Lower leg skin (tissue), 4 donors: ENCODE measurements around the gene PCDH11X. TPM values are rescaled to one million over a fixed set of nuclear protein-coding genes. Genes with fewer than 3 reads are reported as not detected.
"Not testable (repeated sequence)": the region's sequence is repeated elsewhere in the genome, so short reads cannot be mapped to it uniquely, and the experiment has no call there.

ENCODE experiments used
- DNase-seq, 2 donors: peaks; one replicate each; pipeline ENCODE4 v3.0.0-alpha.2; 2019; ENCODE audit warnings: low spot score in 2 of 2
- H3K4me3 ChIP-seq: fragments of 200-600 bp; sonication (generic); 2 replicates; pipeline ENCODE4 v1.5.1; 2017; ENCODE audit warnings: mild to moderate bottlenecking, low read depth; ENCODE audit not compliant: poor library complexity, severe bottlenecking
- WGBS, 2 donors: methylation state at CpG; one replicate each; pipeline ENCODE4 v1.1.5; 2018; 5-methylcytosine and 5-hydroxymethylcytosine counted together
- intact Hi-C: fragments of 100-400 bp; cut with DNase I; formaldehyde crosslinking; loops from one replicate; pipeline ENCODE4 v1.15.0; 2023; ENCODE audit warnings: low total_unique reads
- total RNA-seq, 4 donors: library from RNA; depleted of rRNA; stranded (reverse); fragments of >200 nt; gene quantifications; one replicate each; pipeline ENCODE4 v1.1.0, GENCODE V29; 2016

Gene PCDH11X, protein sequence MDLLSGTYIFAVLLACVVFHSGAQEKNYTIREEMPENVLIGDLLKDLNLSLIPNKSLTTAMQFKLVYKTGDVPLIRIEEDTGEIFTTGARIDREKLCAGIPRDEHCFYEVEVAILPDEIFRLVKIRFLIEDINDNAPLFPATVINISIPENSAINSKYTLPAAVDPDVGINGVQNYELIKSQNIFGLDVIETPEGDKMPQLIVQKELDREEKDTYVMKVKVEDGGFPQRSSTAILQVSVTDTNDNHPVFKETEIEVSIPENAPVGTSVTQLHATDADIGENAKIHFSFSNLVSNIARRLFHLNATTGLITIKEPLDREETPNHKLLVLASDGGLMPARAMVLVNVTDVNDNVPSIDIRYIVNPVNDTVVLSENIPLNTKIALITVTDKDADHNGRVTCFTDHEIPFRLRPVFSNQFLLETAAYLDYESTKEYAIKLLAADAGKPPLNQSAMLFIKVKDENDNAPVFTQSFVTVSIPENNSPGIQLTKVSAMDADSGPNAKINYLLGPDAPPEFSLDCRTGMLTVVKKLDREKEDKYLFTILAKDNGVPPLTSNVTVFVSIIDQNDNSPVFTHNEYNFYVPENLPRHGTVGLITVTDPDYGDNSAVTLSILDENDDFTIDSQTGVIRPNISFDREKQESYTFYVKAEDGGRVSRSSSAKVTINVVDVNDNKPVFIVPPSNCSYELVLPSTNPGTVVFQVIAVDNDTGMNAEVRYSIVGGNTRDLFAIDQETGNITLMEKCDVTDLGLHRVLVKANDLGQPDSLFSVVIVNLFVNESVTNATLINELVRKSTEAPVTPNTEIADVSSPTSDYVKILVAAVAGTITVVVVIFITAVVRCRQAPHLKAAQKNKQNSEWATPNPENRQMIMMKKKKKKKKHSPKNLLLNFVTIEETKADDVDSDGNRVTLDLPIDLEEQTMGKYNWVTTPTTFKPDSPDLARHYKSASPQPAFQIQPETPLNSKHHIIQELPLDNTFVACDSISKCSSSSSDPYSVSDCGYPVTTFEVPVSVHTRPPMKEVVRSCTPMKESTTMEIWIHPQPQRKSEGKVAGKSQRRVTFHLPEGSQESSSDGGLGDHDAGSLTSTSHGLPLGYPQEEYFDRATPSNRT (N-terminal part only)
- total RNA-seq: 1 to 10 TPM in 1 of 4 donors, under 1 TPM in 3; 0.53 to 1.7 (median 0.87) TPM

DNA sequence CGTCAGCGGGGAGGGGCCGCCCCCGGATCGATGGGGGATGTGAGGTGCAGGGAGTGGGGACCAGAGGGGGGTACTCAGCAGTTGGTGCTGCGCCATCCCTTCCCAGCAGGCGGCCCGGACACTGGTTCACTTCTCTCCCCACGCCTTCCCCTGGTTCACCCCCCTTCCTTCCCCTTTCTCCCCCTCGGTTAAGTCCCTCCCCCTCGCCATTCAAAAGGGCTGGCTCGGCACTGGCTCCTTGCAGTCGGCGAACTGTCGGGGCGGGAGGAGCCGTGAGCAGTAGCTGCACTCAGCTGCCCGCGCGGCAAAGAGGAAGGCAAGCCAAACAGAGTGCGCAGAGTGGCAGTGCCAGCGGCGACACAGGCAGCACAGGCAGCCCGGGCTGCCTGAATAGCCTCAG, at the start of gene PCDH11X:
Gene PCDH11X, plus strand, starts transcription at position 241 of the 400 bp plus-strand sequence. CDS start 56,130 bp downstream, outside the sequence.
- DNase-seq, H3K4me3 ChIP-seq, intact Hi-C loops: not testable (repeated sequence)
- WGBS, 2 donors: no CpG with 5 or more reads among the region's 24 CpGs

DNA sequence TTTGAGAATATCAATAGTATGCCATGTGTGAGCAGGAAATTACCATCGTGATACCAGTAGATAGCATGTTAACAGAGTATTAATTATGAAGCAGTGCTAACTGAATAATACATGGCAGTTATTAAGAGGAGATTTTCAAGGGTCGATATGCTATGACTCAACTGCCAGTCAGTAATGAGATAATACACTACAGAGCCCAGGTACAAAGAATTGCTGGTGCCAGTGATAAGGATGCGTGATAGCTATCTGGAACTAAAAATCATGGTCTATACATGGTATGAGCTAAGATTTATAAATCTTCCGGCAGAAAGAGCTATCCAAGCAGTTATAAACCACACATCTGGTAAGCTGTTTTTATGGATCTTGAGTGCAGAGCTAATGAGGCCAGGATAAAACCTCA, 31.7 kb upstream of the PCDH11X start:
- 83% methylated on average over 1 of the region's 4 CpGs; no CpG with 5 or more reads in 1 of the 2 donors for WGBS, 2 donors
- H3K4me3 ChIP-seq, intact Hi-C loops, DNase-seq: not testable (repeated sequence)

DNA sequence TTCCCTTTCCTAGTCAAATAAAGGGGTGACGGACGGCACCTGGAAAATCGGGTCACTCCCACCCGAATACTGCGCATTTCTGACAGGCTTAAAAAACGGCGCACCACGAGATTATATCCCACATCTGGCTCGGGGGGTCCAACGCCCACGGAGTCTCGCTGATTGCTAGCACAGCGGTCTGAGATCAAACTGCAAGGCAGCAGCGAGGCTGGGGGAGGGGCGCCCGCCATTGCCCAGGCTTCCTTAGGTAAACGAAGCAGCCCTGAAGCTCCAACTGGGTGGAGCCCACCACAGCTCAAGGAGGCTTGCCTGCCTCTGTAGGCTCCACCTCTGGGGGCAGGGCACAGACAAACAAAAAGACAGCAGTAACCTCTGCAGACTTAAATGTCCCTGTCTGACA, 26.2 kb upstream of the PCDH11X start:
- DNase-seq, H3K4me3 ChIP-seq, intact Hi-C loops: not testable (repeated sequence)
- WGBS, 2 donors: 72 to 90% methylated on average over 11 to 16 of the region's 17 CpGs

DNA sequence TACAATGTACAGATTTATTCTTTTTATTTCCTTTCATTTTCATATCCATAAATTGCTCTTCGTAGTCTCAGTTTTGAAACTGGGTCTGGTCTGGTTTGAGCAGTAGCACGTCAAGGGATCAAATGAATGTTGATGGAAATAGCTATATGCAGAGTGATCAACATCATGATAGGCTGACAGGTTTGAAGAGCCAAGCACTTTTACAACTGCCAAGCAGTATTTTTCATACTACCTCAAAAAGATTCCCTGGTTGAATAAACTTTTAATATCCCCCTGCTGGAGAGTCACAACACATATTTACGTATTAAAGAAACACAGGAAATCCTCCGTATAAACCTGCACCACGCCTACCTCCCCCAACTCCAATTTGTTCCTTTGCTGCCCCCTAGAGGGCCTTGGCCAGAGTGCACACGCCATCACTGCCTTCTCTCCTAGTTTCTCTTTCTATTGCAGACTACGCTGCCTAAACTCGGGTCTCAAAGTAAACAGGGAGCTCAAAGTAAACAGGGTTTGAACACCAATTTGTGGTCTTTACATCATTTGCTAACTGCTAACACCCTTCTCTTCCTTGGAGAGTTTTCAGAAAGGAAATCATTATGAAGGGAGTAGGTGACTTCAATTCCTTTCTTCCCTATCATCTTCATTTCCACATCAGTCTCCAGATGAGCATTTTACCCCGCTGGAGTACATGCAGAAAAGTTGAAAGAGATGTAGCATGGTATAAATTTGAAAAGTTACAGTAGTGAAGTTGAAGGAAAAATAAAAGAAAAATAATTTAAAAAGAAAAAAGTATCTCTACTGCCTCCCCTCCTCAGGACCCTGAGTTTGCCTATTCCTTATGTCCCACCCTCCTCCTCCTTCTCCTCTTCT, 8.3 kb upstream of the PCDH11X start:
- intact Hi-C loops: not testable (repeated sequence)

GRCh38 chrX:91773943-91774342, 5.2 kb upstream of the PCDH11X start:
- intact Hi-C loops: not testable (repeated sequence)
- WGBS, 2 donors: 34 to 43% methylated on average over 3 of the region's 3 CpGs

More for the DNA sequence above, 8.3 kb upstream of the PCDH11X start:
- H3K4me3 ChIP-seq, DNase-seq: not testable (repeated sequence)
- 10 to 23% methylated on average over 3 to 4 of the region's 9 CpGs for WGBS, 2 donors

GRCh38 chrX:91780008-91780407, 833 bp downstream of the PCDH11X start:
- intact Hi-C loops, DNase-seq, H3K4me3 ChIP-seq: not testable (repeated sequence)
- 1 to 3% methylated on average over 15 to 17 of the region's 17 CpGs for WGBS, 2 donors

More at GRCh38 chrX:91773943-91774342, 5.2 kb upstream of the PCDH11X start:
- not testable (repeated sequence) for DNase-seq, H3K4me3 ChIP-seq

GRCh38 chrX:91780698-91781097, 1.5 kb downstream of the PCDH11X start:
- H3K4me3 ChIP-seq, intact Hi-C loops, DNase-seq: not testable (repeated sequence)
- 1 to 2% methylated on average over 23 of the region's 23 CpGs for WGBS, 2 donors

DNA sequence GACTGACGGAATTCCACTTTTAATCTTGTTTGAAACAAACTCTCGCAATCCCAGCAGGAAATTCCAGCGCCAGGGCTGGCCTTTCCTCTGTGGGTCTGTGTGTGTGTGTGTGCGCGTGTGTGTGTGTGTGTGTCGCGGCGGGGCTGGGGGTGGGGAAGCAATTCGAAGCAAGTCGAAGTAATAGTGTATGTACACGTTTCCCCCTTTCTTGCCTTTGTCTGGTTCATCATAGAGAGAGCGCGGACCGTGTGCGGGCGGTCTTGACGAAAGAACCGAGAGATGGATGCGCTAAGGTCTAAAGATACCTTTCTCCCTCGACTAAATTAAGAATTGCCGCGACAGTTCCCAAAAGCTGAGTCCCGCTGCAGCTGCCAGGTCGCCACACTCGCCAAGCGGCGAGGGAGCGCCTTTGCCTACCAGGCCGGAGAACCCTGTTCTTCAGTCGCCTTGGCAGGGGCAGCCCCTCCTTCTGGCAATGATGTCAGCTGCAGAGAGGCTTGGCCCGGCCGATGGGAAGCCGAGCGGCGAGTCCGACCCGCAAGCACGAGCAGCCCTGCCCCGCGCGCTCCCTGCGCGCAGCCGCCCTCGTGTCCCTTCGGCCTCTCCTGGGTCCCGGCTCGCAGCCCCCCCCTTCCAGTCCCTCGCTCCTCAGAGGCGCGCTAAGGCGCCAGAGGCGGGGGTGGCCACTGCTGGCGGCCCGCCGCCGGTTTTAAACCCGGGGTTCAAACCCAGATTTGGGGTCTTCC, 2.6 kb downstream of the PCDH11X start:
- H3K4me3 ChIP-seq, DNase-seq, intact Hi-C loops: not testable (repeated sequence)
- 0 to 3% methylated on average over 10 to 43 of the region's 58 CpGs for WGBS, 2 donors

GRCh38 chrX:91782825-91783224, 3.6 kb downstream of the PCDH11X start:
- WGBS, 2 donors: 0 to 8% methylated on average over 8 of the region's 8 CpGs
- DNase-seq, intact Hi-C loops, H3K4me3 ChIP-seq: not testable (repeated sequence)

GRCh38 chrX:91817537-91817936, 38.4 kb downstream of the PCDH11X start:
- H3K4me3 ChIP-seq, DNase-seq, intact Hi-C loops: not testable (repeated sequence)
- WGBS, 2 donors: 67 to 72% methylated on average over 3 of the region's 3 CpGs

DNA sequence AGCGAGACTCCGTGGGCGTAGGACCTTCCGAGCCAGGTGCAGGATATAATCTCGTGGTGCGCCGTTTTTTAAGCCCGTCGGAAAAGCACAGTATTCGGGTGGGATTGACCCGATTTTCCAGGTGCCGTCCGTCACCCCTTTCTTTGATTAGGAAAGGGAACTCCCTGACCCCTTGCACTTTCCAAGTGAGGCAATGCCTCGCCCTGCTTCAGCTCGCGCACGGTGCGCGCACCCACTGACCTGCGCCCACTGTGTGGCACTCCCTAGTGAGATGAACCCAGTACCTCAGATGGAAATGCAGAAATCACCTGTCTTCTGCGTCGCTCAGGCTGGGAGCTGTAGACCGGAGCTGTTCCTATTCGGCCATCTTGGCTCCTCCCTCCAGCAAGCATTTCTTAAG, 46.1 kb downstream of the PCDH11X start:
- WGBS, 2 donors: 91 to 96% methylated on average over 19 to 24 of the region's 24 CpGs
- DNase-seq, intact Hi-C loops: not testable (repeated sequence)

More for the DNA sequence above, 46.1 kb downstream of the PCDH11X start:
- H3K4me3 ChIP-seq: not testable (repeated sequence)
